Tibial nerve (tissue), 4 donors: ENCODE measurements around the gene PRG2.

ENCODE experiments used
- CTCF ChIP-seq, 5 experiments: fragments of 200-600 bp in 3 of 5; fragments of 450-650 bp in 2 of 5; sonication (generic) in 3 of 5; IDR thresholded peaks; one replicate each; pipeline ENCODE4 v1.5.1; 2016 to 2019; ENCODE audit warnings: antibody characterized with exemption in 5 of 5, mild to moderate bottlenecking in 3 of 5, moderate library complexity in 2 of 5
- EP300 ChIP-seq, 2 donors: sonication (generic); formaldehyde crosslinking; IDR thresholded peaks; one replicate each; pipeline ENCODE4 v1.6.1; 2017; ENCODE audit warnings: antibody characterized with exemption in 2 of 2, mild to moderate bottlenecking in 1 of 2
- POLR2A ChIP-seq, 2 donors: fragments of 450-650 bp; IDR thresholded peaks; one replicate each; pipeline ENCODE4 v1.6.1; 2017; ENCODE audit warnings: antibody characterized with exemption in 2 of 2, mild to moderate bottlenecking in 2 of 2, moderate library complexity in 2 of 2

GRCh38 chr11:57354699-57355098 lies 35.8 kb downstream of the PRG2 start:
- TF ChIP-seq CTCF (IDR thresholded peaks at IDR 0.05) (no peak), EP300 (IDR thresholded peaks at IDR 0.05) (no peak), POLR2A (IDR thresholded peaks at IDR 0.05) (no peak)
